K562 (cell line): Measurements from ENCODE around the gene CRABP2. TPM values are rescaled to one million over a fixed set of nuclear protein-coding genes. Genes with fewer than 3 reads are reported as not detected.
A peak's percentile ranks its signal among the peaks of the same experiment; 100 is the strongest.

Experiments used
- CHD1 ChIP-seq: fragments of 200-600 bp; sonication (generic); IDR thresholded peaks from one replicate; pipeline ENCODE4 v1.6.1; 2012; ENCODE audit warnings: mild to moderate bottlenecking, moderate library complexity, low read length, inconsistent platforms
- DIDO1 ChIP-seq: fragments of 450-650 bp; IDR thresholded peaks from 2 replicates; pipeline ENCODE4 v1.6.1; 2016; ENCODE audit warnings: low read depth, missing biosample characterization, missing genetic modification characterization
- FOXA3 ChIP-seq, 2 experiments: fragments of 450-650 bp in 1 of 2; sonication (generic) in 1 of 2; formaldehyde crosslinking; IDR thresholded peaks in 1 of 2; conservative IDR thresholded peaks in 1 of 2; 2 replicates each; pipeline versions ENCODE4 v1.4.0 to v1.8.0; 2020 to 2022; ENCODE audit warnings: mild to moderate bottlenecking in 2 of 2, missing genetic modification reagents in 1 of 2
- HDGF ChIP-seq: fragments of 450-650 bp; IDR thresholded peaks from 2 replicates; pipeline ENCODE4 v1.6.1; 2016
- PBX2 ChIP-seq, 2 experiments: IDR thresholded peaks in 1 of 2; conservative IDR thresholded peaks in 1 of 2; 2 replicates each; pipeline ENCODE4 v1.6.1; 2016; ENCODE audit warnings: low read depth in 2 of 2, mild to moderate bottlenecking in 1 of 2, missing compliant biosample characterization in 1 of 2, missing genetic modification characterization in 1 of 2, moderate library complexity in 1 of 2
- ZNF253 ChIP-seq: fragments of 250-450 bp; sonication (Bioruptor Pico); conservative IDR thresholded peaks from 2 replicates; pipeline ENCODE4 v1.6.1; 2021; ENCODE audit warnings: mild to moderate bottlenecking
- polyA plus RNA-seq, 8 experiments: library from polyadenylated mRNA; depleted of rRNA in 4 of 8; stranded (reverse) in 5 of 8; unstranded in 3 of 8; fragments of >200 nt; fragmentation: Nextera tagmentation in 2 of 8; fragmentation: Illumina TruSeq in 1 of 8; extraction: Ambion mirVana in 2 of 8; extraction: Trizol in 1 of 8; gene quantifications; 2 replicates each; pipeline versions ENCODE4 v1.2.1 to v1.2.3, GENCODE V29; 2011 to 2014; ENCODE audit warnings: inconsistent platforms in 1 of 8, missing spikeins in 1 of 8
- total RNA-seq, 7 experiments: library from RNA; depleted of rRNA in 6 of 7; stranded (reverse); fragments of >200 nt in 6 of 7; fragmentation: Illumina TruSeq in 2 of 7; extraction: Trizol in 2 of 7; gene quantifications; 2 replicates each; pipeline versions ENCODE4 v1.2.1 to v1.2.3, GENCODE V29; 2011 to 2021; ENCODE audit warnings: low replicate concordance in 1 of 7

Gene CRABP2
- total and polyA plus RNA-seq, 9 of the 15 experiments (the other 6 are each of a cell fraction or from before 2014, with no cell fraction given): 0.30 to 2.5 (median 0.82) TPM

- no peak for TF ChIP-seq PBX2 (CRISPR knock-in tag; IDR thresholded peaks at IDR 0.05; ENCODE audit: low read depth)
- TF ChIP-seq PBX2 (tag; conservative IDR thresholded peaks at IDR 0.05; ENCODE audit: low read depth): no peak
- no peak for TF ChIP-seq DIDO1 (tag)
- no peak for TF ChIP-seq ZNF253 (CRISPR knock-in tag)
- TF ChIP-seq FOXA3 (CRISPR knock-in tag; conservative IDR thresholded peaks at IDR 0.05 in 1 of 2, IDR thresholded peaks at IDR 0.05 in 1 of 2): 0 out of 4 replicates have a peak, but pooled peaks of 1 of the 2 experiments have one; percentile 23
- no peak for TF ChIP-seq HDGF
- peak; percentile 5 for TF ChIP-seq CHD1
Measured at GRCh38 chr1:156747742-156748669, 42.6 kb upstream of the CRABP2 start (continued).
